ENCODE measurements around the gene OR4C15.

The OR4C15 gene

DNA sequence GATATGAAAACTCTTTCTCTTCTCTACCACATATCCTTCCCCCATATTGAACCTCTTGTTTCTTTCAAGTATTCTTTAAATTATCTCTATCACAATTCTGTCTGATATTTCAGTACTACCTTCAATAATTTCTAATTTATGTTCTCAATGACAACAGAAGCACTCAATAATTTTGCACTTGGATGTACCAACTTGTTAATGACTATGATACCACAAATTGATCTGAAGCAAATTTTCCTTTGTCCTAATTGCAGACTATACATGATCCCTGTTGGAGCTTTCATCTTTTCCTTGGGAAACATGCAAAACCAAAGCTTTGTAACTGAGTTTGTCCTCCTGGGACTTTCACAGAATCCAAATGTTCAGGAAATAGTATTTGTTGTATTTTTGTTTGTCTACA lies at the start of gene OR4C15:
OR4C15 (plus strand) TSS at position 301 of the 400 bp plus-strand sequence; CDS start at position 301, 0 bp downstream.
- TF ChIP-seq BACH2 (CRISPR knock-in tag; IDR thresholded peaks at IDR 0.05; ENCODE audit: borderline replicate concordance) (no peak), POU6F1 (CRISPR knock-in tag; IDR thresholded peaks at IDR 0.05; ENCODE audit: borderline replicate concordance, low read depth) (no peak), ZNF70 (CRISPR knock-in tag; IDR thresholded peaks at IDR 0.05) (no peak), TSHZ2 (CRISPR knock-in tag; IDR thresholded peaks at IDR 0.05) (no peak), ZFP30 (CRISPR knock-in tag; IDR thresholded peaks at IDR 0.05) (no peak), ARNTL (CRISPR knock-in tag; IDR thresholded peaks at IDR 0.05; ENCODE audit: borderline replicate concordance, low read depth) (no peak), ISL1 (CRISPR knock-in tag; IDR thresholded peaks at IDR 0.05) (no peak), GLIS3 (CRISPR knock-in tag; IDR thresholded peaks at IDR 0.05) (no peak), PPARA (CRISPR knock-in tag; IDR thresholded peaks at IDR 0.05; ENCODE audit: borderline replicate concordance) (no peak), CSDC2 (CRISPR knock-in tag; IDR thresholded peaks at IDR 0.05) (no peak)
- TF ChIP-seq, protein P1, sequence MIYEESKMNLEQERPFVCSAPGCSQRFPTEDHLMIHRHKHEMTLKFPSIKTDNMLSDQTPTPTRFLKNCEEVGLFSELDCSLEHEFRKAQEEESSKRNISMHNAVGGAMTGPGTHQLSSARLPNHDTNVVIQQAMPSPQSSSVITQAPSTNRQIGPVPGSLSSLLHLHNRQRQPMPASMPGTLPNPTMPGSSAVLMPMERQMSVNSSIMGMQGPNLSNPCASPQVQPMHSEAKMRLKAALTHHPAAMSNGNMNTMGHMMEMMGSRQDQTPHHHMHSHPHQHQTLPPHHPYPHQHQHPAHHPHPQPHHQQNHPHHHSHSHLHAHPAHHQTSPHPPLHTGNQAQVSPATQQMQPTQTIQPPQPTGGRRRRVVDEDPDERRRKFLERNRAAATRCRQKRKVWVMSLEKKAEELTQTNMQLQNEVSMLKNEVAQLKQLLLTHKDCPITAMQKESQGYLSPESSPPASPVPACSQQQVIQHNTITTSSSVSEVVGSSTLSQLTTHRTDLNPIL (CRISPR knock-in tag; IDR thresholded peaks at IDR 0.05; ENCODE audit: low read depth) = no peak
- ATAC-seq = no peak

GRCh38 chr11:55571828-55572227 lies 17.6 kb downstream of the OR4C15 start, which contains the start of gene OR4C16:
OR4C16 (plus strand) TSS chr11:55572128; CDS start chr11:55572128, 0 bp downstream.
- no peak for ATAC-seq
- TF ChIP-seq TSHZ2 (CRISPR knock-in tag; IDR thresholded peaks at IDR 0.05) (no peak), ZFP3 (CRISPR knock-in tag; IDR thresholded peaks at IDR 0.05) (no peak), TCF4 (CRISPR knock-in tag; IDR thresholded peaks at IDR 0.05; ENCODE audit: borderline replicate concordance) (no peak), ESRRG (CRISPR knock-in tag; IDR thresholded peaks at IDR 0.05) (no peak), ISL1 (CRISPR knock-in tag; IDR thresholded peaks at IDR 0.05) (no peak), CSDC2 (CRISPR knock-in tag; IDR thresholded peaks at IDR 0.05) (no peak), SNAI2 (CRISPR knock-in tag; IDR thresholded peaks at IDR 0.05) (no peak), RARB (CRISPR knock-in tag; IDR thresholded peaks at IDR 0.05) (no peak), ZC3H10 (CRISPR knock-in tag; IDR thresholded peaks at IDR 0.05) (no peak), ZFP30 (CRISPR knock-in tag; IDR thresholded peaks at IDR 0.05) (no peak), ARNTL (CRISPR knock-in tag; IDR thresholded peaks at IDR 0.05; ENCODE audit: borderline replicate concordance, low read depth) (no peak), POU6F1 (CRISPR knock-in tag; IDR thresholded peaks at IDR 0.05; ENCODE audit: borderline replicate concordance, low read depth) (no peak), OSR1 (CRISPR knock-in tag; IDR thresholded peaks at IDR 0.05) (no peak), ZNF565 (CRISPR knock-in tag; conservative IDR thresholded peaks at IDR 0.05; ENCODE audit: low read depth) (no peak), GLIS3 (CRISPR knock-in tag; IDR thresholded peaks at IDR 0.05) (no peak), ZNF70 (CRISPR knock-in tag; IDR thresholded peaks at IDR 0.05) (no peak), PPARA (CRISPR knock-in tag; IDR thresholded peaks at IDR 0.05; ENCODE audit: borderline replicate concordance) (no peak)
- TF ChIP-seq, protein P1 (CRISPR knock-in tag; IDR thresholded peaks at IDR 0.05; ENCODE audit: low read depth) = no peak
- TF ChIP-seq, protein P2, sequence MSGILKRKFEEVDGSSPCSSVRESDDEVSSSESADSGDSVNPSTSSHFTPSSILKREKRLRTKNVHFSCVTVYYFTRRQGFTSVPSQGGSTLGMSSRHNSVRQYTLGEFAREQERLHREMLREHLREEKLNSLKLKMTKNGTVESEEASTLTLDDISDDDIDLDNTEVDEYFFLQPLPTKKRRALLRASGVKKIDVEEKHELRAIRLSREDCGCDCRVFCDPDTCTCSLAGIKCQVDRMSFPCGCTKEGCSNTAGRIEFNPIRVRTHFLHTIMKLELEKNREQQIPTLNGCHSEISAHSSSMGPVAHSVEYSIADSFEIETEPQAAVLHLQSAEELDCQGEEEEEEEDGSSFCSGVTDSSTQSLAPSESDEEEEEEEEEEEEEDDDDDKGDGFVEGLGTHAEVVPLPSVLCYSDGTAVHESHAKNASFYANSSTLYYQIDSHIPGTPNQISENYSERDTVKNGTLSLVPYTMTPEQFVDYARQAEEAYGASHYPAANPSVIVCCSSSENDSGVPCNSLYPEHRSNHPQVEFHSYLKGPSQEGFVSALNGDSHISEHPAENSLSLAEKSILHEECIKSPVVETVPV (CRISPR knock-in tag; IDR thresholded peaks at IDR 0.05) = no peak
